Liver (tissue), 9 donors: ENCODE results near the gene MRGPRX2. TPM values are rescaled to one million over a fixed set of nuclear protein-coding genes. Genes with fewer than 3 reads are reported as not detected.

Source experiments
- DNase-seq: peaks from one replicate; pipeline ENCODE4 v3.0.0-alpha.2; 2017; ENCODE audit warnings: low spot score
- H3K27ac ChIP-seq, 2 donors: one replicate each; pipeline ENCODE4 v1.7.0; 2013; ENCODE audit warnings: inconsistent platforms in 2 of 2, low read length in 2 of 2, control low read depth in 1 of 2, low read depth in 1 of 2, mild to moderate bottlenecking in 1 of 2
- H3K27me3 ChIP-seq, 4 donors: one replicate each; pipeline versions ENCODE4 v1.6.1 to v1.7.0; 2013; ENCODE audit warnings: low read length in 3 of 4, inconsistent platforms in 1 of 4, mild to moderate bottlenecking in 1 of 4, moderate library complexity in 1 of 4; ENCODE audit not compliant: control insufficient read depth in 4 of 4, insufficient read depth in 4 of 4
- H3K36me3 ChIP-seq, 4 donors: one replicate each; pipeline versions ENCODE4 v1.6.1 to v1.7.0; 2013; ENCODE audit warnings: low read length in 3 of 4, mild to moderate bottlenecking in 3 of 4, low read depth in 1 of 4, moderate library complexity in 1 of 4; ENCODE audit not compliant: control insufficient read depth in 4 of 4, insufficient read depth in 3 of 4
- H3K4me1 ChIP-seq, 4 donors: one replicate each; pipeline versions ENCODE4 v1.6.1 to v1.7.0; 2013; ENCODE audit warnings: low read length in 3 of 4, mild to moderate bottlenecking in 3 of 4, moderate library complexity in 1 of 4; ENCODE audit not compliant: control insufficient read depth in 4 of 4, insufficient read depth in 4 of 4
- H3K4me3 ChIP-seq, 3 donors: one replicate each; pipeline versions ENCODE4 v1.6.1 to v1.7.0; 2013; ENCODE audit warnings: low read length in 3 of 3, control low read depth in 1 of 3, low read depth in 1 of 3, mild to moderate bottlenecking in 1 of 3
- H3K9ac ChIP-seq, 2 donors: one replicate each; pipeline ENCODE4 v1.7.0; 2013; ENCODE audit warnings: low read length in 2 of 2, mild to moderate bottlenecking in 2 of 2, moderate library complexity in 2 of 2, control low read depth in 1 of 2, low read depth in 1 of 2
- H3K9me3 ChIP-seq, 4 donors: one replicate each; pipeline versions ENCODE4 v1.6.1 to v1.7.0; 2013; ENCODE audit warnings: low read length in 3 of 4; ENCODE audit not compliant: control insufficient read depth in 4 of 4
- CTCF ChIP-seq: fragments of 150-350 bp; IDR thresholded peaks from 2 replicates; pipeline ENCODE4 v1.5.1; 2017; ENCODE audit warnings: improper control_type of control experiment, low read depth, low read length; ENCODE audit not compliant: missing input control
- EGR1 ChIP-seq, 2 donors: IDR thresholded peaks; 2 replicates each; pipeline ENCODE4 v1.6.1; 2016 to 2018; ENCODE audit warnings: antibody characterized with exemption in 2 of 2, low read depth in 2 of 2
- FOXA1 ChIP-seq: IDR thresholded peaks from 2 replicates; pipeline ENCODE4 v1.6.1; 2016; ENCODE audit warnings: antibody characterized with exemption
- FOXA2 ChIP-seq: IDR thresholded peaks from 2 replicates; pipeline ENCODE4 v1.6.1; 2016; ENCODE audit warnings: antibody characterized with exemption
- GABPA ChIP-seq, 2 donors: IDR thresholded peaks in 1 of 2; conservative IDR thresholded peaks in 1 of 2; 2 replicates each; pipeline ENCODE4 v1.6.1; 2016; ENCODE audit warnings: antibody characterized with exemption in 2 of 2, mild to moderate bottlenecking in 1 of 2, moderate library complexity in 1 of 2
- HNF4A ChIP-seq, 2 donors: conservative IDR thresholded peaks; 2 replicates each; pipeline ENCODE4 v1.6.1; 2016; ENCODE audit warnings: antibody characterized with exemption in 2 of 2, mild to moderate bottlenecking in 2 of 2
- HNF4G ChIP-seq: IDR thresholded peaks from 2 replicates; pipeline ENCODE4 v1.6.1; 2016; ENCODE audit warnings: antibody characterized with exemption
- NR2F2 ChIP-seq: IDR thresholded peaks from 2 replicates; pipeline ENCODE4 v1.6.1; 2016; ENCODE audit warnings: antibody characterized with exemption
- RAD21 ChIP-seq, 2 donors: IDR thresholded peaks; 2 replicates each; pipeline ENCODE4 v1.6.1; 2016; ENCODE audit warnings: antibody characterized with exemption in 2 of 2, mild to moderate bottlenecking in 2 of 2
- TAF1 ChIP-seq: conservative IDR thresholded peaks from 2 replicates; pipeline ENCODE4 v1.6.1; 2016; ENCODE audit warnings: antibody characterized with exemption, mild to moderate bottlenecking
- WGBS: extraction: QIAGEN DNeasy Blood & Tissue Kit; methylation state at CpG from one replicate; pipeline ENCODE4 v1.1.7; 2013; 5-methylcytosine and 5-hydroxymethylcytosine counted together
- polyA plus RNA-seq, 2 donors: library from polyadenylated mRNA; stranded (reverse) in 1 of 2; unstranded in 1 of 2; fragments of 200-250 nt in 1 of 2; fragments of >200 nt in 1 of 2; fragmentation: Nextera tagmentation in 1 of 2; extraction: Ambion mirVana in 1 of 2; gene quantifications; one replicate each; pipeline versions ENCODE4 v1.2.1 to v1.2.3, GENCODE V29; 2013 to 2015
- total RNA-seq, 2 donors: library from RNA; depleted of rRNA; stranded (reverse); fragments of >200 nt; gene quantifications; one replicate each; pipeline ENCODE4 v1.2.3, GENCODE V29; 2014
- TF ChIP-seq, protein P1 (sequence below): IDR thresholded peaks from 2 replicates; pipeline ENCODE4 v1.6.1; 2016; ENCODE audit warnings: antibody characterized with exemption, mild to moderate bottlenecking
- donor health status: healthy.
- donor health status: healthy.
- donor health status: healthy.
- donor health status: healthy.
- donor health status: healthy.

The MRGPRX2 gene
- total and polyA plus RNA-seq, 4 donors: not detected

GRCh38 chr11:19077965-19078364 is 17.4 kb upstream of the MRGPRX2 start:
- Histone ChIP-seq H3K4me3 (no peak overlapping the region), H3K9ac (no peak overlapping the region), H3K36me3 (no peaks in the 10 kb centered on the region), H3K27ac (no peak overlapping the region), H3K27me3 (no peaks in the 10 kb centered on the region), H3K4me1 (no peaks in the 10 kb centered on the region), H3K9me3 (no peaks in the 10 kb centered on the region)
- TF ChIP-seq FOXA1 (no peak), HNF4G (no peak)
- no peak for DNase-seq

DNA sequence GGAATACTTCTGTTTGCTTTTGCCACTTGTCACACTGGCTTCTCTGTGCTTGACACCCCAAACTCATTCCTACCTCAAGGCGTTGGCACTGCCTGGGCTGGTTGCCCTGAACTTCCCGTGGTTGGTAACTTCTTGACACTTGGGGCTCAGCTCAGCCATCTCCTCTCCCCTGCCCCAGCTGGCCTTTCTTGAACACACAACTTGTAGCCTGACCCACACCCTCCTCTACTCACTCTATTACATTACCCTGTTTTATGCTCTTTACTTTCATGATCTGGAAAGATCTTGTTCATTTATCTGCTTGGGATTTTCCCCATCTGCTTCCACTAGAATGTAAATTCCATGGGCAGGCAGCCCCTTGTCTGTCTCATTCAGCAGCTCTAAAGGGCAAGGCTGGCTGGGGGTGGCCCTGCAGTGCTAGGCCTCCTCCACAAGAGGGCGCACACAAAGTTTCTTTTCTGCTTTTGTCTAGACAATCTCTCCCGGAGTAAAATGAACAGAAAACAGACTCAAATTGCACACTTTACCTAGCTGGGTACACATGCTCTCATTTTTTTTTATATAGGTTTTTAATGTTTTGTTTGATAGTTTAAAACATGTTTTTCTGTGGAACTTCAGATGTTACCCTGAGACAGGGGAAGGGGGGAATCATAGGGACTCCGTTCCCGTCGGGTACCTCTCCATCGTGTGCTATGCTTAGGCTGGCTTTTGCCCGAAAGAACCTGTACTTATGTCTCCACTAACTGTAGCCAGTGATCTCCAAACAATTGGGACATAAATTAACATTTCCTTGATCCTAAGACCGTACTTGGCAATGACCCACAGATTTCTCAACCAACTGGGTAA is 16.4 kb upstream of the MRGPRX2 start:
- DNase-seq: peak; percentile 71
- TF ChIP-seq CTCF (peak; percentile 95), RAD21 (IDR thresholded peaks at IDR 0.05) (peak; percentile 66 to 77), FOXA2 (no peak)
- TF ChIP-seq, protein P1, sequence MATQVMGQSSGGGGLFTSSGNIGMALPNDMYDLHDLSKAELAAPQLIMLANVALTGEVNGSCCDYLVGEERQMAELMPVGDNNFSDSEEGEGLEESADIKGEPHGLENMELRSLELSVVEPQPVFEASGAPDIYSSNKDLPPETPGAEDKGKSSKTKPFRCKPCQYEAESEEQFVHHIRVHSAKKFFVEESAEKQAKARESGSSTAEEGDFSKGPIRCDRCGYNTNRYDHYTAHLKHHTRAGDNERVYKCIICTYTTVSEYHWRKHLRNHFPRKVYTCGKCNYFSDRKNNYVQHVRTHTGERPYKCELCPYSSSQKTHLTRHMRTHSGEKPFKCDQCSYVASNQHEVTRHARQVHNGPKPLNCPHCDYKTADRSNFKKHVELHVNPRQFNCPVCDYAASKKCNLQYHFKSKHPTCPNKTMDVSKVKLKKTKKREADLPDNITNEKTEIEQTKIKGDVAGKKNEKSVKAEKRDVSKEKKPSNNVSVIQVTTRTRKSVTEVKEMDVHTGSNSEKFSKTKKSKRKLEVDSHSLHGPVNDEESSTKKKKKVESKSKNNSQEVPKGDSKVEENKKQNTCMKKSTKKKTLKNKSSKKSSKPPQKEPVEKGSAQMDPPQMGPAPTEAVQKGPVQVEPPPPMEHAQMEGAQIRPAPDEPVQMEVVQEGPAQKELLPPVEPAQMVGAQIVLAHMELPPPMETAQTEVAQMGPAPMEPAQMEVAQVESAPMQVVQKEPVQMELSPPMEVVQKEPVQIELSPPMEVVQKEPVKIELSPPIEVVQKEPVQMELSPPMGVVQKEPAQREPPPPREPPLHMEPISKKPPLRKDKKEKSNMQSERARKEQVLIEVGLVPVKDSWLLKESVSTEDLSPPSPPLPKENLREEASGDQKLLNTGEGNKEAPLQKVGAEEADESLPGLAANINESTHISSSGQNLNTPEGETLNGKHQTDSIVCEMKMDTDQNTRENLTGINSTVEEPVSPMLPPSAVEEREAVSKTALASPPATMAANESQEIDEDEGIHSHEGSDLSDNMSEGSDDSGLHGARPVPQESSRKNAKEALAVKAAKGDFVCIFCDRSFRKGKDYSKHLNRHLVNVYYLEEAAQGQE: no peak
- no peaks in the 10 kb centered on the region for H3K4me1 ChIP-seq
- WGBS: 53% methylated on average over 10 of the region's 10 CpGs
- no peaks in the 10 kb centered on the region for H3K9me3 ChIP-seq
- H3K27ac ChIP-seq: no peak overlapping the region
- H3K27me3 ChIP-seq: no peaks in the 10 kb centered on the region
- no peak overlapping the region for H3K9ac ChIP-seq
- H3K4me3 ChIP-seq: no peak overlapping the region
- H3K36me3 ChIP-seq: no peaks in the 10 kb centered on the region

DNA sequence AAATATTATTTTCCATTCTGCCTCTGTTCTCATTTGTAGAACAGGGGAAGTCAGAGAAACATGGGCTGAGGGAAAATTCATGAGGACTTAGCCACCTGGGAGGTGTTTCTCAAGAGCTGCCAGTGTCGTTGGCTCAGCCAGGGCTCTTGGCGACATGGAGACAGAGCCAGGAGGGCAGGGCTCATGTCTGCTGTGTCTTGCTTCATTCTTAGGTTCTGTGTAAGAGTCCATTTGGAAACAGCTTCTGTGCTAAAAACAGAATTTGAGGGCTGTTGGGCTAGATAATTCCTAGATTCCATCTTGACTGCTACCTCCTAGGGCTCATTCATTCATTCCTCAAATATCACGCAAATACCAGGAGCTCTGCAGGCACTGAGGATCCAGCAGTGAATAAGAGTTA is 15.1 kb upstream of the MRGPRX2 start:
- no peak for DNase-seq
- TF ChIP-seq NR2F2: no peak
- no peak for TF ChIP-seq HNF4A (conservative IDR thresholded peaks at IDR 0.05)
- TF ChIP-seq HNF4G: no peak
- TF ChIP-seq CTCF: no peak
- no peak for TF ChIP-seq TAF1
- no peak for TF ChIP-seq EGR1 (IDR thresholded peaks at IDR 0.05; ENCODE audit: low read depth in 2 of 2)
- TF ChIP-seq FOXA2: no peak
- no peak for TF ChIP-seq RAD21 (IDR thresholded peaks at IDR 0.05)
- TF ChIP-seq, protein P1: no peak
- no peak for TF ChIP-seq GABPA (IDR thresholded peaks at IDR 0.05 in 1 of 2, conservative IDR thresholded peaks at IDR 0.05 in 1 of 2)
- TF ChIP-seq FOXA1: no peak

More for the DNA sequence above, 15.1 kb upstream of the MRGPRX2 start:
- H3K4me3 ChIP-seq: no peak overlapping the region
- no peaks in the 10 kb centered on the region for H3K27me3 ChIP-seq
- H3K36me3 ChIP-seq: no peaks in the 10 kb centered on the region
- no peak overlapping the region for H3K9ac ChIP-seq
- no peaks in the 10 kb centered on the region for H3K9me3 ChIP-seq
- H3K27ac ChIP-seq: no peak overlapping the region
- WGBS: 81% methylated on average over 3 of the region's 3 CpGs
- no peaks in the 10 kb centered on the region for H3K4me1 ChIP-seq
